ENCODE data around the gene ZNF500.

DNA sequence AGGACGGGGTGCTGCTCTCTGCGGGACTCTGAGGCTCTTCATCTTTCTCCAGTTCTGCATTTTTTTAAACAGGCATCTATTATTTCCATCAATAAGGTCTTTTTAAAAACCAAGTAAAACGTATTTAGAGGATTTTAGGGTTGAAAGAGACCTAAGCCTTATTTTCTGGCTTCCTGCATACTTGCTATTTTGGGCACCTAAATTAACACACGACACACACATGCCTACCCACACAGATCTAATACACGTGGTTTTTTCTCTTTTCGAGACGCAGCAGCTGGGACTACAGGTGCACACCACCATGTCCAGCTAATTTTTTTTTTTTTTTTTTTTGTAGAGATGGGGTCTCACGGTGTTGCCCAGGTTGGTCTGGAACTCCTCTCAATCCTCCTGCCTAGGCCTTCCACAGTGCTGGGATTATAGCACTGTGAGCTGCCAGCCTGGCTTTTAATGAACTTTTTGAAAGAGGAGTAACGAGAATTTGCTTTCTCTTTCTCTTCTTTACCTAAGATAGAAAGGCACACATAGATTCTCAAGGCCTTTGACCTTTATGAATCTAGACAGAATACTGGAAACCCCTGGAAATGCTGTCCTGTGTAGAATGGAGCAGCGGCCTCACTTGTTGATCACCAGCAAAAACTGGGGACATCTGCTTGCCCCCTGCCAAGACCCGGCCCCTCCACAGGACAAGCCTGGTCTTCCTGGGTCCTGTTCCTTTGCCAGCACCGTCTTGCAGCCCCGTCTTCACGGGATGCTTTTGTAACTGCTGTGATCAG, 18.9 kb downstream of the ZNF500 start:
- TF ChIP-seq CTCF (IDR thresholded peaks at IDR 0.05), result no peak
- TF ChIP-seq POLR2A (IDR thresholded peaks at IDR 0.05), result no peak

Measured in uterus (tissue), 2 donors.